Spinal cord (tissue), 10 donors: ENCODE measurements around the gene NSF. TPM values are rescaled to one million over a fixed set of nuclear protein-coding genes. Genes with fewer than 3 reads are reported as not detected.
"Not testable (repeated sequence)": the region's sequence is repeated elsewhere in the genome, so short reads cannot be mapped to it uniquely, and the experiment has no call there.

Experiments
- DNase-seq, 6 donors: peaks; one replicate each; pipeline versions ENCODE4 v3.0.0 to v3.0.0-alpha.2; 2013 to 2015; ENCODE audit warnings: low spot score in 6 of 6, low read depth in 4 of 6
- H3K27ac ChIP-seq: one replicate; pipeline ENCODE4 v1.5.1; 2013; ENCODE audit warnings: low read depth, low read length, control low read depth
- H3K27me3 ChIP-seq: one replicate; pipeline ENCODE4 v1.6.1; 2013; ENCODE audit warnings: low read length; ENCODE audit not compliant: control insufficient read depth, insufficient read depth
- H3K36me3 ChIP-seq: one replicate; pipeline ENCODE4 v1.6.1; 2013; ENCODE audit warnings: low read length; ENCODE audit not compliant: control insufficient read depth, insufficient read depth
- H3K4me1 ChIP-seq: one replicate; pipeline ENCODE4 v1.6.1; 2013; ENCODE audit warnings: low read length; ENCODE audit not compliant: control insufficient read depth, insufficient read depth
- H3K4me3 ChIP-seq: one replicate; pipeline ENCODE4 v1.5.1; 2013; ENCODE audit warnings: low read depth, low read length, control low read depth
- H3K9me3 ChIP-seq: one replicate; pipeline ENCODE4 v1.6.1; 2013; ENCODE audit warnings: low read length; ENCODE audit not compliant: control insufficient read depth, insufficient read depth
- WGBS: methylation state at CpG from one replicate; pipeline ENCODE4 v1.1.5; 2013; ENCODE audit warnings: missing lambda C conversion rate; ENCODE audit not compliant: insufficient coverage; 5-methylcytosine and 5-hydroxymethylcytosine counted together
- polyA plus RNA-seq, 2 donors: library from polyadenylated mRNA; unstranded; fragments of 120-200 nt; gene quantifications; one replicate each; pipeline ENCODE4 v1.2.1, GENCODE V29; 2013; ENCODE audit not compliant: insufficient read length in 2 of 2
- total RNA-seq, 2 donors: library from RNA; depleted of rRNA in 1 of 2; stranded (reverse); fragments of 120-200 nt in 1 of 2; fragments of >200 nt in 1 of 2; gene quantifications; one replicate each; pipeline versions ENCODE4 v1.2.3 to v1.2.4, GENCODE V29; 2013 to 2014
- donor health status: healthy.

The NSF gene
- total and polyA plus RNA-seq, 4 donors: 46.8 to 266 (median 148) TPM

DNA sequence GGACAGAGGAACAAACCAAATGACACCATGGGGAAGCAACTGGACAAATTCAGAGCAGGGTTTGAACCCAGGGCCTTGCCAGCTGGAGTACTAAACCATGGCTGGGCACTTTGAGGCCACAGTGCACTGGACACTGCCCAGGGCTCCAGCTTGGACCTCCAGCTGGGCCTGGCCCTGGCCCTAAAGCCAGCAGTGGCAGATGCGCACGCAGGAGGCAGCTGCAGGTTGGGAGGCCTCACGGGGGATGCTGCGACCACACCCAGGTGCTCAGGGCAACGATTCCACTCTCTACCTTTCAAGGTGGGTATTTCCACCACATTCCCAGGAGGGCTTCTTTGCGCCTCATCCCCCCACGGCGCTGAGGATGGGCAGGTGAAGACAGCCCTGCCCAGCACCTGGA lies 199.1 kb downstream of the NSF start:
- Histone ChIP-seq H3K4me1 (peaks cover 13% of the 10 kb centered on the region), H3K4me3 (no peak overlapping the region), H3K36me3 (peaks cover 16% of the 10 kb centered on the region), H3K27me3 (no peaks in the 10 kb centered on the region), H3K9me3 (no peaks in the 10 kb centered on the region), H3K27ac (no peak overlapping the region)
- no peak for DNase-seq
- 99% methylated on average over 8 of the region's 8 CpGs for WGBS

DNA sequence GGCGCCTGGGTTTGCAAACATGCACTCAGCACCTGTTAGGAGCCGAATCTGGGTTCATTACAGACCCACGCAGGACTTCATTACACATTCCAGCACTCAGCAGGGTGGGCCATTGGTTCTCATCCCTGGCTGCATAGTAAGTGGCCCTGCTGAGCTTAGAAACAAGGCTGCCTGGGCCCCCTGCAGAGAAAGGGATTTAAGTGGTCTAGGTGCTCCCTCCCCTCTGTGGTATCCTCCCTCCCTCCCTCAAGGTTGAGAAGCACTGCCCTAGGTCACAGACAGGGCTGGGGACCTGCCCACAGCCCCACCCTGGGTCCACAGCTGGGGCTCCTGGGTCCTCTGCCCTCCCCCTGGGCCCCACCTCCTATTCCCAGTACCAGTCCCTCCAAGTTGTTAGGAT lies 199.7 kb downstream of the NSF start:
- Histone ChIP-seq H3K36me3 (peaks cover 14% of the 10 kb centered on the region), H3K4me1 (peaks cover 13% of the 10 kb centered on the region), H3K9me3 (no peaks in the 10 kb centered on the region), H3K4me3 (no peak overlapping the region), H3K27ac (no peak overlapping the region), H3K27me3 (no peaks in the 10 kb centered on the region)
- WGBS: 71% methylated on average over 2 of the region's 3 CpGs
- DNase-seq: no peak

DNA sequence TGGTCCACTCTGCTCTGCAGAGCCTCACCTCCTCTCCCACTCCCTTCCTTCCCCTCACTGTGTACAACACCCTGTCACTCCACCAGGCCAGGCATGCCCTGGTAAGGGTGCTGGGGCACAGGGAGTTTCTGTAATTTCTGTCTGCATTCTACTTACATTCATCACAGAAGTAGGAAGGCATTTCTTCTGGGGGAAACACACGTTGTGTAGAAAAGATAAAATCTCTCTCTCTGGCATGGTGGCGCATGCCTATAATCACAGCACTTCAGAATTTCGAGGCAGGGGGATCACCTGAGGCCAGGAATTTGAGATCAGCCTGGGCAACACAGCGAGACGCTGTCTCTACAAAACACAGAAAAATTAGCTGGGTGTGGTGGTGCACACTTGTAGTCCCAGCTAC lies 201.1 kb downstream of the NSF start:
- H3K27me3 ChIP-seq: no peaks in the 10 kb centered on the region
- WGBS: 80% methylated on average over 1 of the region's 5 CpGs

DNA sequence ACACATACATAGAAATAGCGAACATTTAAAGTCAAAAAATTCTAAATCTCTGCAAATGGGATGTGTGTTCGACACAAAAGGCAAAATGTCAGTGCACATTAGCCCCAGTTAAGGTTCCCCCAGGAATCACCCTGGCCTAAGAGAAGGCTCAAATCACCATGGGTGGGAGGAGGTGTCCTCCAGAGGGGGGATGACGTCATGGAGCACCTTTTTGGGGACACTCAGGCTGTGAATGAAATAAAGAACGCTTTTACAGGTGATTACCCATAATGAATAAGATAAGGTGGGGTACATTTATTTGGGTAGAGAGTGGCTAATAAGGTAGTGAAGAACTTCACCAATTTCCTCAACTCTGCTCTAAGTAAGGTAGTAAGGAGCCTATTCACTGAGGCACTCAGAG lies 201.6 kb downstream of the NSF start:
- no peak for DNase-seq
- 81% methylated on average over 3 of the region's 4 CpGs for WGBS
- Histone ChIP-seq H3K4me1 (peaks cover 15% of the 10 kb centered on the region), H3K9me3 (no peaks in the 10 kb centered on the region), H3K27me3 (no peaks in the 10 kb centered on the region), H3K4me3 (no peak overlapping the region), H3K36me3 (peaks cover 12% of the 10 kb centered on the region), H3K27ac (no peak overlapping the region)

More for the DNA sequence above, 201.1 kb downstream of the NSF start:
- no peak overlapping the region for H3K27ac ChIP-seq
- no peak for DNase-seq
- H3K4me1 ChIP-seq: peaks cover 14% of the 10 kb centered on the region
- no peaks in the 10 kb centered on the region for H3K9me3 ChIP-seq
- H3K4me3 ChIP-seq: no peak overlapping the region
- peaks cover 12% of the 10 kb centered on the region for H3K36me3 ChIP-seq

DNA sequence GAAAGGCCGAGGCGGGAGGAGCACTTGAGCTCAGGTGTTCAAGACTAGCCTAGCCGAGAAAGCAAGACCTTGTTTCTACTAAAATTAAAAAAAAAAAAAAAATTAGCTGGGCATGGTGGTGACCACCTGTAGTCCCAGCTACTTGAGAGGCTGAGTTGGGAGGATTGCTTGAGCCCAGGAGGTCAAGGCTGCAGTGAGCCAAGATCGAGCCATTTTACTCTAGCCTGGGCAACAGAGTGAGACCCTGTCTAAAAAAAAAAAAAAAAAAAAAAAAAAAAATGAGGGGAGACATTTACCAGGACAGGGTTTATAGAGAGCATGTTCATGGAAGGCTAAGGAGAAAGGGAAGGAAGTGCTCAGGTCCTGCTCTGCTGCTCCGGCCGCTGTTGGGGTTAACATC lies 202.6 kb downstream of the NSF start:
- H3K4me1 ChIP-seq: peaks cover 22% of the 10 kb centered on the region
- H3K27ac ChIP-seq, H3K4me3 ChIP-seq, DNase-seq, H3K27me3 ChIP-seq, H3K9me3 ChIP-seq: not testable (repeated sequence)
- 100% methylated on average over 3 of the region's 6 CpGs for WGBS
- H3K36me3 ChIP-seq: peaks cover 12% of the 10 kb centered on the region

DNA sequence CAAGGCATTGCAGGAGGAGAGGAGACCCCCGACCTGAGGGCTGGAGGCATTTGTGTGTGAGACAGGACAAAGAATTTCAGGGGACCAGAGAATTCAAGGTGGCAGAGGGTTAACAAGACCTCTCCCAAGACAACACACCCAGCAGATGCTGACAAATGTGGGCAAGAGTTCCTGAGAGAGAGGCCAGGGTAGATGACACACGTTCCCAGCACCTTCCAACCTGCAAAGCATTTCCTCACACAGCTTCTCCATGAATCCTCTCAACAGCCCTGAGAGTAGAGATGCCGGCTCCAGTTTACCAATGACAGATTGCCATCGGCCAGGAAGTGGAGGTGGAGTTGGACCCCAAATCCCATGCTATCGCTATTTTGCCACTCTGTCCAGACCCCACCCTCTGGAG lies 203.1 kb downstream of the NSF start:
- H3K27ac ChIP-seq: no peak overlapping the region
- no peaks in the 10 kb centered on the region for H3K27me3 ChIP-seq
- peaks cover 12% of the 10 kb centered on the region for H3K36me3 ChIP-seq
- H3K4me1 ChIP-seq: peaks cover 22% of the 10 kb centered on the region
- no peak overlapping the region for H3K4me3 ChIP-seq
- H3K9me3 ChIP-seq: no peaks in the 10 kb centered on the region
- no peak for DNase-seq
- 77% methylated on average over 4 of the region's 5 CpGs for WGBS

DNA sequence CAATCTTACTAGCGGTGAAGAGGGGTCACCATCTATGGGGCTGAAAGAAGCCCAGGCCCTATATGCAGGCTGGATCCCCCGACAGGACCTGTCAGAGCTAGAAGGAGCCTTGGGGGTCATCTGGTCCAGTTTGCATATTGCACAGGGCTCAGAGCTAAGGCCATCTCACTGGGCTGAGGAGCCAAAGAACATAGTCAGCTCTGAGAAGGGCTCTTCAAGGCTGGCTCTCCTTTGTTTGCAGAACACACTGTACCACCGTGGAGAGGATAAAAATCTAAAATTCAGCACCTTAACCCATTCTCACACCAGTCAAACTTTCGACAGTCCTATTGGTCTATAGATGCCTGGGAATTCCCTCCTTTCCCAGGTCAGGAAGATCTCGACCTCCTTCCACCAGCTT lies 203.8 kb downstream of the NSF start:
- WGBS: 82% methylated on average over 5 of the region's 5 CpGs
- Histone ChIP-seq H3K9me3 (no peaks in the 10 kb centered on the region), H3K27ac (no peak overlapping the region), H3K36me3 (peaks cover 8% of the 10 kb centered on the region), H3K27me3 (no peaks in the 10 kb centered on the region), H3K4me3 (no peak overlapping the region), H3K4me1 (peaks cover 18% of the 10 kb centered on the region)
- DNase-seq: no peak

DNA sequence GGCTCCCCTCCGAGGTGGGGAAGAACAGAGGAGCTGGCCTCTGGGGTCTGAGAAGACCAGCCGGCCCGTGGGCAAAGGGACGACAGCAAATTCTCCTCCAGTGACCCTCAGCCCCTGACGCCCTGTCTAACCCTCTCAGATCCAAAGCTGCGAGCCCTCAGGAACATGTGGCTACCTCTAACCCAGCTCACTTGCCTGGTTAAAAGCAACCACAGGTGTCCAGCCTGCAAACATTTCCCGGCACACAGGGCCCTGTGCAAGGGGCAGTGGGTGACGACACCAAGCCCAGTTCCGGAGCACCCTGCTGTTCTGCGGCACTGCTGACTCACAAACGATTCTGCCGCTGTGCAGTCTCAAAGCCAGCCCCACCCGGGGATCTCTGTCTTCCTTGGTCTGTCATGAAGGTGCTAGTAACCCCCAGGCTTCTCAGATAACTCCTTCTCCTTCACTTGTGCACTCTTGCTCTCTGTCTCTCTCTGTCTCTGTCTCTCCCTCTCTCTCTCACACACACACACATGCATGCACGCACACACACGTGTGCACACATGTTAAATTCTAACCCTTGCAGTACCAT lies 205.0 kb downstream of the NSF start:
- Histone ChIP-seq H3K27me3 (no peaks in the 10 kb centered on the region), H3K27ac (no peak overlapping the region), H3K9me3 (no peaks in the 10 kb centered on the region), H3K4me3 (no peak overlapping the region), H3K36me3 (peaks cover 5% of the 10 kb centered on the region), H3K4me1 (peaks cover 9% of the 10 kb centered on the region)
- DNase-seq: no peak
- 72% methylated on average over 13 of the region's 15 CpGs for WGBS

DNA sequence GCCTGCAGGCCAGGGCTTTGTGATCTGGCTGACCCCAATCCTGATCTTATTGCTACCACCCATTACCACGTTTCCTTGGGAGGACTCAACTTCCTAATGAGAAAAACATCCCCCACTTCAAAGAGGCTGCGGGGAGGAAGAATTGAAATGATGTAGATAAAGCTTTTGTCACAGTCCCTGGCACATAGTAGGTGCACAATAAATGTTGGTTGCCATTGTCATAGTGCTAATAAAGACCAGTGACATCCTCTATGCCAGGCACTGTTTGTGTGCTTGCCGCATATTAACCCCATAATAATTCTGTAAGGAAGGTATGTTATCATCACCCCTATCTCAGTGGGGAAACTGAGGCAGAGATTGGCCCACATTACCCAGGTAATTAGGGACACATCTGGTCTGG lies 205.6 kb downstream of the NSF start:
- peaks cover 9% of the 10 kb centered on the region for H3K4me1 ChIP-seq
- WGBS: no CpG with 5 or more reads among the region's 3 CpGs
- no peak for DNase-seq
- H3K27me3 ChIP-seq: no peaks in the 10 kb centered on the region
- H3K27ac ChIP-seq: no peak overlapping the region
- peaks cover 3% of the 10 kb centered on the region for H3K36me3 ChIP-seq
- H3K9me3 ChIP-seq: no peaks in the 10 kb centered on the region
- no peak overlapping the region for H3K4me3 ChIP-seq

DNA sequence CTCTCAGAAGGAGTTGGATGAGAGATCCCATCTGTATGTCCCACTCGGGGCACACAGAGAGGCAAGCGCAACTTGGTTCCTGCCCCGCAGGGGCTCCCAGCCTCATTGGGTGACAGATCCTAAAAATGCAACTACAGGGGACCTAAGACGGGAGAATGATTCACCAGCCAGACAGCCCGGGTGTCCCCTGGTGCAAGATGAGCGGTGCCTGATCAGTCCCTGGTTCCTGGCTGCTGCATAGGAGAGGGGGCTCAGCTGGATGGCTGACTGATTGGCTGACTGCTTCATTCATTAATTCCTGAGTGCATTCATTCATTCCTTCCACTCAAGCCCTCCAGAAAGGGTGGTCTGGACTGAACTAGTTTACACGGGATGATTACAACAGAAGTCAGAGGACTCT lies 206.1 kb downstream of the NSF start:
- DNase-seq: no peak
- H3K36me3 ChIP-seq: peaks cover 3% of the 10 kb centered on the region
- H3K4me3 ChIP-seq: no peak overlapping the region
- WGBS: 64% methylated on average over 5 of the region's 7 CpGs
- H3K27me3 ChIP-seq: no peaks in the 10 kb centered on the region
- no peak overlapping the region for H3K27ac ChIP-seq
- H3K4me1 ChIP-seq: peaks cover 9% of the 10 kb centered on the region
- H3K9me3 ChIP-seq: no peaks in the 10 kb centered on the region
